Colon (tissue), 2 donors: ENCODE data around the gene TMEM139.

Source experiments
- FAIRE-seq: peaks from 2 replicates; lab custom pipeline; 2012; peaks lifted over from hg19 to GRCh38; lab: Jason Lieb, UNC
- donor health status: control.
- donor health status: control.

TMEM139 gene

DNA sequence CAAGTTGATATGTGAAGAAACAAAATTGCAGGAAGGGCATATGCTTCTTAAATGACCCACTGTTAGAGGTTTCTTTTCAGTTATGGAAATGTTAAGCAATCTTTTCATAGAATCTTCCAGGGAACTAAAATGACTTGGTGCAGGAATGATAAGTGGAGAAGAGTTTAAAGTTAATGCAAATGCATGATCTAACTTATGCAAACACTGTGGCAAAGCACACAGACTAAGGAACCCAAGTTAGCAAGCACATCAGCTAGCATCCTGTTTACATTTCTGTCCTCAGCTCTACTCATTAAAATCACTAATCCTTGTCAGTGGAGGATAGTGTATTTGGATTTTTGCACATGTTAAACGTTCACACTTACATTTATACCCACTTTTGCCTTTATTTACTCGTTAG is 40.5 kb downstream of the TMEM139 start:
- FAIRE-seq: no peak

- no peak for FAIRE-seq
Observed at GRCh38 chr7:143327903-143328302, 43.1 kb downstream of the TMEM139 start.

DNA sequence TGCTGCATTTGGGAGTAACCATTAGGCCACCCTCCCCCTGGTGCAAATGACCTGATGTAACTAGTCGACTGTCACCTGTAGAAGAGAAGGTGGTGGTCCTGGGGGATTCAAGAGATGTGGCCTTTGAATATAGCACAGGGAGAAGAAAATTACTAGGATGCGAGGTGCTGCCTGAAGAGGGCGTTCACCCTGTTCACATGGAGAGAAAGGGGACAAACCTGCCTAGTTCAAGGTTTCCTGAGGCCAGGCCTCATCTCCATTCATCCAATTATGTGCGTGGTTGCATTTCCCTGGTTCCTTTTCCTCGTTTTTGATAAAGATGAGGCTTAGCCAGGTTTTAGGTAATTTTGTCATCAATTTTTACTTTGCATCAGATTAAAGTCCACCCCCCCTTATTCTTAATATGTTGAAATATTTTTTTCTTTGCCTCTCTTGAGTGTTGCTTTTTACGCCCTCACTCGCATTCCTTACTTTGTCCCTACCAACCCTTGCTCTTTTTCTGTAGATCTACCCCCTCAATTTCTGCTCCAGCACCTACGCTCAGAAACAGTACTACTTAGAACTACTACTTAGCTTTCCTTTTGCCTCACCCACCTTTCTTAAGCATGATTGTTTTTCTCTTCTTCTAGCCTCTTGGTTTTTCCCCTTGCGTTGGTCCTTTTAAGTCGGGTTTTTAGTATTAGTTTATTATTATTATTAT is 44.9 kb downstream of the TMEM139 start:
- FAIRE-seq: no peak

DNA sequence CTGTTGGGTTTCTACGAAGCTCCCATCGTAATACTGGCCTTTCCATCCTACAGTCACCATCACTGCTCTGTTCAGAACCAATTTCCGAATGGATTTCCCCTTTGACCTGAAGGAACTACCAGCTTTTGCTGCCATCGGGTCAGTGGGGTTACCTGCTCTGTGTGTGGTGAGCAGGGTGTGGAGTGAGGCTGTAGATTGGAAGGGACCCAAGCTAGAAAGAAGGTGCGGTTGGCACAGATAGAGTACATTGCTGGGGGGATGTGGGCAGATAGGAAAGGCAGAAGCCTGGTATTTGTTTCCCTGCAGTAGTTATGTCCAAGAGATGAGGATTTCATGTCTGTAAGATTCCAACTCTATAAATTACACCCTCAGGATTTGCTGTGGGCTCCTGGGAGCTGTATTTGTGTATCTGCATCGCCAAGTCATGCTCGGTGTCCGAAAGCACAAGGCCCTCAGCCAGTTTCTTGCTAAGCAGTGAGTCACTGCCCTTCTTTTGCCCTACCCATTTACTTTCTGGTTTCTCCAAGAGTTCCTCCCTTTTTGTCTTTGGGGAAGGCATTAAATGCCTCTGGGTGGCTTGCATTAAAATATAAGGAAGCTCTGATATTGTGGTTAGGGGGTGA is 46.5 kb downstream of the TMEM139 start:
- no peak for FAIRE-seq

GRCh38 chr7:143334244-143334643 is 49.5 kb downstream of the TMEM139 start:
- FAIRE-seq: no peak

GRCh38 chr7:143337216-143337615 is 52.5 kb downstream of the TMEM139 start:
- FAIRE-seq: no peak
